CD14-positive monocyte (primary cell): ENCODE measurements around the gene ACTL8. TPM values are rescaled to one million over a fixed set of nuclear protein-coding genes. Genes with fewer than 3 reads are reported as not detected.

Source experiments
- DNase-seq, 3 donors: peaks; one replicate each; pipeline ENCODE4 v3.0.0-alpha.2; 2011 to 2022
- H2AFZ ChIP-seq: 2 replicates; pipeline ENCODE4 v1.6.0; 2012; ENCODE audit warnings: mild to moderate bottlenecking, low read depth, low read length, inconsistent platforms; ENCODE audit not compliant: insufficient read depth, poor library complexity, severe bottlenecking
- H3K27ac ChIP-seq, 2 donors: 1 replicate in 1 of 2; 2 replicates in 1 of 2; pipeline ENCODE4 v1.5.1; 2012 to 2013; ENCODE audit warnings: low read length in 2 of 2, control low read depth in 1 of 2, inconsistent platforms in 1 of 2, low read depth in 1 of 2, mild to moderate bottlenecking in 1 of 2
- H3K27me3 ChIP-seq, 2 donors: one replicate each; pipeline versions ENCODE4 v1.6.0 to v1.6.1; 2011 to 2013; ENCODE audit warnings: low read length in 2 of 2; ENCODE audit not compliant: control insufficient read depth in 2 of 2, insufficient read depth in 2 of 2
- H3K36me3 ChIP-seq, 2 donors: replicated peaks in 1 of 2; 1 replicate in 1 of 2; 2 replicates in 1 of 2; pipeline versions ENCODE4 v1.5.1 to v1.6.1; 2012 to 2013; ENCODE audit warnings: low read length in 2 of 2, control low read depth in 1 of 2, inconsistent platforms in 1 of 2, mild to moderate bottlenecking in 1 of 2; ENCODE audit not compliant: insufficient read depth in 2 of 2, control insufficient read depth in 1 of 2
- H3K4me1 ChIP-seq, 2 donors: 1 replicate in 1 of 2; 2 replicates in 1 of 2; pipeline versions ENCODE4 v1.5.1 to v1.6.1; 2012 to 2013; ENCODE audit warnings: low read length in 2 of 2, control low read depth in 1 of 2, inconsistent platforms in 1 of 2, mild to moderate bottlenecking in 1 of 2, moderate library complexity in 1 of 2; ENCODE audit not compliant: insufficient read depth in 2 of 2, control insufficient read depth in 1 of 2
- H3K4me2 ChIP-seq: replicated peaks from 2 replicates; pipeline ENCODE3; 2012; ENCODE audit warnings: low read length, moderate library complexity, mild to moderate bottlenecking; ENCODE audit not compliant: poor library complexity, severe bottlenecking; ENCODE audit errors: extremely low read depth
- H3K4me3 ChIP-seq, 3 experiments: fragments of 200-600 bp in 1 of 3; sonication (generic) in 1 of 3; replicated peaks in 1 of 3; 1 replicate in 2 of 3; 2 replicates in 1 of 3; pipeline ENCODE4 v1.5.1; 2011 to 2013; ENCODE audit warnings: low read length in 3 of 3, mild to moderate bottlenecking in 3 of 3, control low read depth in 2 of 3, low read depth in 2 of 3, inconsistent platforms in 1 of 3, moderate library complexity in 1 of 3
- H3K79me2 ChIP-seq: 2 replicates; pipeline ENCODE4 v1.6.0; 2012; ENCODE audit warnings: mild to moderate bottlenecking, control low read depth, inconsistent platforms, low read length, moderate library complexity; ENCODE audit not compliant: insufficient read depth
- H3K9ac ChIP-seq: 2 replicates; pipeline ENCODE4 v1.6.0; 2017; ENCODE audit warnings: low read length, mild to moderate bottlenecking; ENCODE audit not compliant: insufficient read depth, poor library complexity, severe bottlenecking
- H3K9me3 ChIP-seq, 2 donors: replicated peaks in 1 of 2; 1 replicate in 1 of 2; 2 replicates in 1 of 2; pipeline versions ENCODE4 v1.5.1 to v1.6.1; 2012 to 2013; ENCODE audit warnings: low read length in 2 of 2, control low read depth in 1 of 2; ENCODE audit not compliant: control insufficient read depth in 1 of 2, insufficient read depth in 1 of 2
- H4K20me1 ChIP-seq: 2 replicates; pipeline ENCODE4 v1.6.0; 2012; ENCODE audit warnings: mild to moderate bottlenecking, low read length, control low read depth, moderate library complexity; ENCODE audit not compliant: insufficient read depth
- H3K27ac Mint-ChIP-seq, 7 donors: one replicate each; pipeline ENCODE4 v1.8.0; 2020; ENCODE audit warnings: mild to moderate bottlenecking in 7 of 7, mixed read lengths in 7 of 7, moderate library complexity in 6 of 7, inconsistent platforms in 2 of 7
- H3K27me3 Mint-ChIP-seq, 3 donors: one replicate each; pipeline ENCODE4 v1.8.0; 2021 to 2022; ENCODE audit warnings: low read depth in 3 of 3, mild to moderate bottlenecking in 3 of 3, mixed read lengths in 3 of 3, moderate library complexity in 3 of 3, inconsistent platforms in 1 of 3
- H3K36me3 Mint-ChIP-seq, 2 donors: one replicate each; pipeline ENCODE4 v1.8.0; 2020; ENCODE audit warnings: mixed read lengths in 2 of 2, inconsistent platforms in 1 of 2, mild to moderate bottlenecking in 1 of 2
- H3K4me1 Mint-ChIP-seq: one replicate; pipeline ENCODE4 v1.8.0; 2020; ENCODE audit warnings: mild to moderate bottlenecking, mixed read lengths
- H3K4me3 Mint-ChIP-seq, 2 donors: one replicate each; pipeline ENCODE4 v1.8.0; 2020; ENCODE audit warnings: mild to moderate bottlenecking in 2 of 2, mixed read lengths in 2 of 2, moderate library complexity in 1 of 2
- H3K9me3 Mint-ChIP-seq, 7 donors: one replicate each; pipeline ENCODE4 v1.8.0; 2020 to 2022; ENCODE audit warnings: mixed read lengths in 7 of 7, mild to moderate bottlenecking in 6 of 7, moderate library complexity in 6 of 7, inconsistent platforms in 2 of 7
- CTCF ChIP-seq: fragments of 200-600 bp; IDR thresholded peaks from one replicate; pipeline ENCODE4 v1.8.0; 2022; ENCODE audit warnings: antibody characterized with exemption, mild to moderate bottlenecking
- WGBS: methylation state at CpG from one replicate; pipeline ENCODE4 v1.1.5; 2013; ENCODE audit warnings: missing lambda C conversion rate; ENCODE audit not compliant: insufficient coverage; 5-methylcytosine and 5-hydroxymethylcytosine counted together
- intact Hi-C, 2 donors: fragments of 100-400 bp; cut with micrococcal nuclease; formaldehyde crosslinking; loops; one replicate each; pipeline versions ENCODE4 v1.15.0 to v1.15.1; 2023
- polyA plus RNA-seq, 3 donors: library from polyadenylated mRNA; depleted of rRNA in 1 of 3; unstranded in 2 of 3; stranded (reverse) in 1 of 3; fragments of 300-500 nt in 2 of 3; fragments of >200 nt in 1 of 3; fragmentation: Illumina TruSeq in 2 of 3; gene quantifications; 1 replicate in 2 of 3; 2 replicates in 1 of 3; pipeline ENCODE4 v1.2.3, GENCODE V29; 2012 to 2021

The ACTL8 gene
- polyA plus RNA-seq, 3 donors, result not detected

DNA sequence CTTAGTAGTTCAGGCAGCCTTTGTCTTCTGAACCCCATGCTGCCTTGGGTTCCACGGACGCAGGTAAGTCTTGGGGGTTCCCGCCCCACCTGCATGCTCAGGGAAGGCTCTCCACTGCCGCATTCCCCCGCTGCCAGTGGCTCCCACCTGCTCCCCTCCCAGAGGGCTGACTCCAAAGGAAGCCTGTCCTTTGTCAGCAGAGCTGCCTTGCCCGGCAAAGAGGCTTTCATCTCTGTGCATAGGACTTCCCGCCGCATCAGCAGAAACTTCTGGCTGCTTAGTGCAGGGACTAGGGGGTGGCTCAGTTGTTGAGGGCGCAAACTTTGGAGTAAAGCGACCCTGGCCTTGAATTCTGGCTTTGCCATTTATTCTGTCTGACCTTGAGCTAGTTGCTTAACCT, 25.2 kb upstream of the ACTL8 start:
- peaks cover 9 to 19% (median 13%) of the 10 kb centered on the region in 7 donors for H3K9me3 Mint-ChIP-seq
- no peaks in the 10 kb centered on the region for H3K4me1 ChIP-seq
- H3K4me2 ChIP-seq, result no peak overlapping the region
- no peaks in the 10 kb centered on the region for H3K36me3 ChIP-seq
- peaks cover 0 to 10% (median 5%) of the 10 kb centered on the region in 3 donors for H3K27me3 Mint-ChIP-seq
- H3K27ac Mint-ChIP-seq, result no peak overlapping the region
- no peaks in the 10 kb centered on the region for H3K36me3 Mint-ChIP-seq
- H3K4me3 Mint-ChIP-seq, result no peak overlapping the region
- no peak overlapping the region for H3K9ac ChIP-seq
- H2AFZ ChIP-seq, result no peak overlapping the region
- no peaks in the 10 kb centered on the region for H3K4me1 Mint-ChIP-seq
- H4K20me1 ChIP-seq, result no peaks in the 10 kb centered on the region
- H3K27ac ChIP-seq, result no peak overlapping the region
- no peaks in the 10 kb centered on the region for H3K79me2 ChIP-seq
- no peak overlapping the region for H3K4me3 ChIP-seq
- H3K9me3 ChIP-seq, result peaks cover 9 to 20% of the 10 kb centered on the region in 2 donors
- intact Hi-C loops, result no loop called here
- TF ChIP-seq CTCF, result no peak
- DNase-seq, result no peak
- WGBS, result 82% methylated on average over 8 of the region's 10 CpGs
- H3K27me3 ChIP-seq, result no peaks in the 10 kb centered on the region

DNA sequence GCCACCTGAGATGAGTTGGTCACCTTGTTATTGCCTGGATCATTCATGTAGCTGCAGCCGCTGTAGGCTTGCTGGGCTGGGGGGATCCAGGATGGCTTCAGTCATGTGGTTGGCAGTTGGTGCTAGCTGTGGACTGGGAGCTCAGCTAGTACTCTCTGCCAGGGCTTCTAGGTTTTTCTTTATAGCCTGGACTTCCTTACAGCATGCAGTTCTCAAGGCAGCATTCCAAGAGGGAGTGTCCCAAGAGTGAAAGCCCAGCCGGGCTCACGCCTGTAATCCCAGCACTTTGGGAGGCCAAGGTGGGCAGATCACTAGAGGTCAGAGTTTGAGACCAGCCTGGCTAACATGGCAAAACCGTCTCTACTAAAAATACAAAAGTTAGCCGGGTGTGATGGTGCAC, 23.7 kb upstream of the ACTL8 start:
- TF ChIP-seq CTCF, result no peak
- Histone ChIP-seq H3K4me3 (no peak overlapping the region), H3K4me2 (no peak overlapping the region), H3K9me3 (peaks cover 9 to 20% of the 10 kb centered on the region in 2 donors), H4K20me1 (no peaks in the 10 kb centered on the region), H3K36me3 (no peaks in the 10 kb centered on the region), H3K27me3 (no peaks in the 10 kb centered on the region), H2AFZ (no peak overlapping the region), H3K4me1 (no peaks in the 10 kb centered on the region), H3K9ac (no peak overlapping the region), H3K79me2 (no peaks in the 10 kb centered on the region), H3K27ac (no peak overlapping the region)
- no peaks in the 10 kb centered on the region for H3K36me3 Mint-ChIP-seq
- H3K4me3 Mint-ChIP-seq, result no peak overlapping the region
- H3K9me3 Mint-ChIP-seq, result peaks cover 9 to 19% (median 13%) of the 10 kb centered on the region in 7 donors
- H3K27me3 Mint-ChIP-seq, result peaks cover 3 to 7% (median 5%) of the 10 kb centered on the region in 3 donors
- H3K27ac Mint-ChIP-seq, result no peak overlapping the region
- intact Hi-C loops, result no loop called here
- 82% methylated on average over 4 of the region's 5 CpGs for WGBS
- H3K4me1 Mint-ChIP-seq, result no peaks in the 10 kb centered on the region
- DNase-seq, result no peak
